ENCODE data around the gene ZBTB9.
"Not testable (repeated sequence)": the region's sequence is repeated elsewhere in the genome, so short reads cannot be mapped to it uniquely, and the experiment has no call there.

Gene ZBTB9

GRCh38 chr6:33458676-33459075 is 4.3 kb downstream of the ZBTB9 start:
- DNase-seq, result no peak

GRCh38 chr6:33459226-33459625 is 4.8 kb downstream of the ZBTB9 start:
- no peak for DNase-seq

GRCh38 chr6:33466075-33466735 is 11.8 kb downstream of the ZBTB9 start:
- DNase-seq, result no peak

- no peak for DNase-seq
Measured at GRCh38 chr6:33467091-33467490, 12.7 kb downstream of the ZBTB9 start.

GRCh38 chr6:33469661-33470060 is 15.3 kb downstream of the ZBTB9 start:
- no peak for DNase-seq

- no peak for DNase-seq
Measured at GRCh38 chr6:33477864-33478263, 23.5 kb downstream of the ZBTB9 start.

- no peak for DNase-seq
Measured at GRCh38 chr6:33481192-33481591, 26.8 kb downstream of the ZBTB9 start.

GRCh38 chr6:33482620-33483019 is 28.2 kb downstream of the ZBTB9 start:
- not testable (repeated sequence) for DNase-seq

- no peak for DNase-seq
Measured at GRCh38 chr6:33483678-33484077, 29.3 kb downstream of the ZBTB9 start.

- DNase-seq, result not testable (repeated sequence)
Measured at GRCh38 chr6:33484673-33485262, 30.4 kb downstream of the ZBTB9 start.

GRCh38 chr6:33485680-33486079 is 31.3 kb downstream of the ZBTB9 start:
- not testable (repeated sequence) for DNase-seq

- DNase-seq, result no peak
Measured at GRCh38 chr6:33488339-33488738, 34.0 kb downstream of the ZBTB9 start.

GRCh38 chr6:33490198-33490597 is 35.8 kb downstream of the ZBTB9 start:
- DNase-seq, result no peak

- DNase-seq, result no peak
Measured at GRCh38 chr6:33490621-33491020, 36.2 kb downstream of the ZBTB9 start.

GRCh38 chr6:33492093-33492492 is 37.7 kb downstream of the ZBTB9 start:
- no peak for DNase-seq

- DNase-seq, result no peak
Measured at GRCh38 chr6:33497157-33497556, 42.8 kb downstream of the ZBTB9 start.

- no peak for DNase-seq
Measured at GRCh38 chr6:33502486-33502885, 48.1 kb downstream of the ZBTB9 start.

GRCh38 chr6:33504486-33504885 is 50.1 kb downstream of the ZBTB9 start:
- no peak for DNase-seq

GRCh38 chr6:33505548-33506370 is 51.4 kb downstream of the ZBTB9 start:
- DNase-seq, result no peak

All from right kidney (tissue), 1 donor.